ENCODE measurements around the gene KRT33A.

KRT33A gene

GRCh38 chr17:41345992-41346391 is 4.6 kb downstream of the KRT33A start:
- in situ Hi-C loops (cut with MboI; ENCODE audit: low pct_unique_long_range_greater_than_20kb, low sequenced_read_pairs, unreplicated experiment): no loop called here
- TF ChIP-seq CTCF (IDR thresholded peaks at IDR 0.05; ENCODE audit: extremely low read depth, insufficient read depth, missing control alignments): no peak
- DNase-seq (ENCODE audit: low spot score): no peak

DNA sequence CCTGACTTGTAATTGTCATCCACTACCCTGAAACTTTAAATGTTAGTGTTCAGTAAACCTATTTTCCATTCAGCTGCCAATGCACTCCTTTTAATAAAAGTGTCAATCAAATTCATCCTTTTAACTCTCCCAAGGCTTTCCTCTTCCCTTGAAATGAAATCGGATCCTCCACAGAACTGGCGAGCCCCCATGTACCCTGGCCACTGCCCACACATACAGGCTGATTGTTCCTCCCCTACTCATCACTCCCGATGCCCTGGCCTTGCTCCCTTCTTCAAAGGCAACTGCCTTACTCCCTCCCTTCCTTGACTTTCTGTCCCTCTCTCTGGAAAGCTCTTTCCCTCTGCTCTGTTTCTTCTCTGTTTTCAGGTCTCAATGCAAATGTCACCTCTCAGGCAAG is 7.6 kb downstream of the KRT33A start:
- no peak for TF ChIP-seq CTCF (IDR thresholded peaks at IDR 0.05; ENCODE audit: extremely low read depth, insufficient read depth, missing control alignments)
- in situ Hi-C loops (cut with MboI; ENCODE audit: low pct_unique_long_range_greater_than_20kb, low sequenced_read_pairs, unreplicated experiment): no loop called here
- no peak for DNase-seq (ENCODE audit: low spot score)

DNA sequence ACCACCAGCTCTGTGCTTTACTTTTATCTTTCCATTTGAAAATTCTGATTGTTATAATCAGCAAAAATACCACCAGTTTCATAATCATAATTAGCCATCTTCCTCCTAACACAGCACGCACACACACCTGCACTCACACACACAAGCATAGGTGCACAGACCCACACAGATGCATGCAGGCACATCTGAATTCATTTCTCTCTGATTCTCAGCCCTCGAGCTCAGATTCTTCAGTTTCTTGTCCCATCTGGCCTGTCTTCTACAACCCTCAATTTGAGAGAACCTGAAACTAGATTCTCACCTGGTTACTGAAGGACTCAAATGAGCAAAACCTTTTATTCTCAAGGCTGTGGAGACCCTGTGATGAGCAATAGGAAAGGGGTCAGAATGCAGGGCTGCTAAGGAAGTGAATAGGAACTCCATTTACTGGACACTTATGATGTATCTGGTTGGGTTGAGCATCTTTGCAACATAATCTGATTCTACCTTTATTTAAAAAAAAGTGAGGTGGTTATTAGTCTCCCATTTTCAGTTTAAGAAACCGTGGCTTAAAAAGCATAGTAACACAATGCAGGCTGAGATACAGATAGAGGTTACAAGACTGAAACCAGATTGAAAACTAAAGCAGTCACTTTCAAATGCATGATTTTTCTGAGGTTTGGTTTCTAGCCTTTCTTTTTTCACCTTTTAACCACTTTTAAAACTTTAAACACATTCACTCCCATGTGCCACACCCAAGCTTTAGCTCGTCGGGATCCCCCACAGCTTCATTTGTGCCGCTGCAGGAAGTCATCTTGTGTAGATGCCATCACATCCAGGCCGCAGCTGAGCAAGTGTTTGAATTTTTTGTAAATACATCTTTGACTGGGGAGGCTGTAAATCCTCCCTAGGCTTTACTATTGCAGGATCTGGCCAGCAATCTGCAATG is 9.4 kb downstream of the KRT33A start:
- no peak for TF ChIP-seq CTCF (IDR thresholded peaks at IDR 0.05; ENCODE audit: extremely low read depth, insufficient read depth, missing control alignments)
- DNase-seq (ENCODE audit: low spot score): no peak
- in situ Hi-C loops (cut with MboI; ENCODE audit: low pct_unique_long_range_greater_than_20kb, low sequenced_read_pairs, unreplicated experiment): no loop called here

- TF ChIP-seq CTCF (IDR thresholded peaks at IDR 0.05; ENCODE audit: extremely low read depth, insufficient read depth, missing control alignments): no peak
- no peak for DNase-seq (ENCODE audit: low spot score)
- in situ Hi-C loops (cut with MboI; ENCODE audit: low pct_unique_long_range_greater_than_20kb, low sequenced_read_pairs, unreplicated experiment): no loop called here
These were observed 10.1 kb downstream of the KRT33A start for GRCh38 chr17:41340494-41340893.

GRCh38 chr17:41339571-41340172 is 11.0 kb downstream of the KRT33A start:
- DNase-seq (ENCODE audit: low spot score): no peak
- in situ Hi-C loops (cut with MboI; ENCODE audit: low pct_unique_long_range_greater_than_20kb, low sequenced_read_pairs, unreplicated experiment): no loop called here
- no peak for TF ChIP-seq CTCF (IDR thresholded peaks at IDR 0.05; ENCODE audit: extremely low read depth, insufficient read depth, missing control alignments)

- DNase-seq (ENCODE audit: low spot score): no peak
- no peak for TF ChIP-seq CTCF (IDR thresholded peaks at IDR 0.05; ENCODE audit: extremely low read depth, insufficient read depth, missing control alignments)
- in situ Hi-C loops (cut with MboI; ENCODE audit: low pct_unique_long_range_greater_than_20kb, low sequenced_read_pairs, unreplicated experiment): no loop called here
These were observed 11.6 kb downstream of the KRT33A start for GRCh38 chr17:41338961-41339485.
